PFSK-1 (cell line): ENCODE data around the gene ABI2.

Experiments
- REST ChIP-seq, 2 experiments: IDR thresholded peaks; 2 replicates each; pipeline versions ENCODE4 v1.6.1 to v1.8.0; 2011 to 2012; ENCODE audit warnings: low read depth in 2 of 2, low read length in 2 of 2, control low read depth in 1 of 2, inconsistent platforms in 1 of 2, mild to moderate bottlenecking in 1 of 2, moderate library complexity in 1 of 2; ENCODE audit not compliant: insufficient read depth in 1 of 2
- TAF1 ChIP-seq: IDR thresholded peaks from 2 replicates; pipeline ENCODE4 v1.6.1; 2012; ENCODE audit warnings: low read length, control low read depth, borderline replicate concordance; ENCODE audit not compliant: insufficient read depth

GRCh38 chr2:203330434-203330833, 2.2 kb downstream of the ABI2 start:
- TF ChIP-seq TAF1 (no peak), REST (IDR thresholded peaks at IDR 0.05; ENCODE audit: insufficient read depth in 1 of 2, low read depth in 2 of 2, low read length in 2 of 2) (no peak)
